GM12878 (cell line): Measurements from ENCODE around the gene SCNN1A. TPM values are rescaled to one million over a fixed set of nuclear protein-coding genes. Genes with fewer than 3 reads are reported as not detected.

Experiments
- ATAC-seq: fragments of 200-7000 bp; cut with Tn5 transposase; 3 replicates; pipeline ENCODE4 v1.9.1; 2020; ENCODE audit warnings: mild to moderate bottlenecking, moderate library complexity
- BruUV-seq: library from RNA; stranded (reverse); fragments of 400-500 nt; replicated peaks from 2 replicates; lab custom pipeline; 2021; lab: Mats Ljungman, UMichigan
- CTCF ChIA-PET: fragments of 300-600 bp; sonication (Branson Sonifier 250); formaldehyde crosslinking; extraction: SDS; loops from one replicate; lab custom pipeline; 2021; ENCODE audit warnings: inconsistent platforms; lab: Yijun Ruan, JAX
- POLR2A ChIA-PET: fragments of 350-600 bp; formaldehyde crosslinking; extraction: SDS; loops from one replicate; lab custom pipeline; 2021; ENCODE audit warnings: inconsistent platforms; lab: Charles Lee
- RAD21 ChIA-PET: fragments of 300-600 bp; sonication (Branson Sonifier 250); formaldehyde crosslinking; loops from one replicate; lab custom pipeline; 2023; ENCODE audit warnings: antibody characterized with exemption; ENCODE audit not compliant: unreplicated experiment; lab: Charles Lee
- SMC1A ChIA-PET: fragments of 300-600 bp; sonication (Branson Sonifier 250); formaldehyde crosslinking; loops from one replicate; lab custom pipeline; 2023; ENCODE audit not compliant: unreplicated experiment, uncharacterized antibody; lab: Charles Lee
- DNase-seq: peaks from one replicate; pipeline ENCODE4 v3.0.0-alpha.2; 2011; ENCODE audit warnings: low read depth, low spot score
- FAIRE-seq: peaks from 3 replicates; lab custom pipeline; 2011; peaks lifted over from hg19 to GRCh38; lab: Jason Lieb, UNC
- H2AFZ ChIP-seq: 2 replicates; pipeline ENCODE4 v1.6.0; 2011; ENCODE audit warnings: low read depth, low read length, control low read depth; ENCODE audit not compliant: control insufficient read depth
- H3K27ac ChIP-seq: 2 replicates; pipeline ENCODE4 v1.5.1; 2011; ENCODE audit warnings: control low read depth; ENCODE audit not compliant: control insufficient read depth, insufficient read depth
- H3K27me3 ChIP-seq, 2 experiments: replicated peaks in 1 of 2; 2 replicates each; pipeline versions ENCODE4 v1.6.0 to v1.6.1; 2011; ENCODE audit warnings: low read length in 1 of 2; ENCODE audit not compliant: control insufficient read depth in 2 of 2, insufficient read depth in 2 of 2
- H3K36me3 ChIP-seq, 2 experiments: 2 replicates each; pipeline ENCODE4 v1.5.1; 2011; ENCODE audit warnings: low read length in 1 of 2; ENCODE audit not compliant: control insufficient read depth in 2 of 2, insufficient read depth in 2 of 2
- H3K4me1 ChIP-seq: 2 replicates; pipeline ENCODE4 v1.6.1; 2011; ENCODE audit warnings: mild to moderate bottlenecking, low read length, moderate library complexity, mixed read lengths; ENCODE audit not compliant: control insufficient read depth, insufficient read depth
- H3K4me2 ChIP-seq: 2 replicates; pipeline ENCODE4 v1.6.0; 2011; ENCODE audit warnings: control low read depth; ENCODE audit not compliant: control insufficient read depth, insufficient read depth
- H3K4me3 ChIP-seq: fragments of 200-600 bp; sonication (generic); 2 replicates; pipeline ENCODE4 v1.5.1; 2016
- H3K79me2 ChIP-seq: 2 replicates; pipeline ENCODE4 v1.6.0; 2011; ENCODE audit warnings: low read length; ENCODE audit not compliant: control insufficient read depth, insufficient read depth
- H3K9ac ChIP-seq: 2 replicates; pipeline ENCODE4 v1.8.0; 2011; ENCODE audit warnings: low read length, control low read depth, mixed read lengths; ENCODE audit not compliant: control insufficient read depth, insufficient read depth
- H3K9me3 ChIP-seq: replicated peaks from 3 replicates; pipeline ENCODE4 v1.5.1; 2011; ENCODE audit warnings: mild to moderate bottlenecking, low read length; ENCODE audit not compliant: control insufficient read depth, insufficient read depth
- H4K20me1 ChIP-seq: 2 replicates; pipeline ENCODE4 v1.6.0; 2011; ENCODE audit not compliant: control insufficient read depth, insufficient read depth
- KLF5 ChIP-seq: fragments of 450-650 bp; IDR thresholded peaks from 2 replicates; pipeline ENCODE4 v1.6.1; 2014; ENCODE audit warnings: mild to moderate bottlenecking; ENCODE audit not compliant: partially characterized antibody
- NBN ChIP-seq: fragments of 450-650 bp; IDR thresholded peaks from 2 replicates; pipeline ENCODE4 v1.6.1; 2016
- PKNOX1 ChIP-seq: fragments of 450-650 bp; IDR thresholded peaks from 2 replicates; pipeline ENCODE4 v1.6.1; 2016; ENCODE audit warnings: mild to moderate bottlenecking
- POU2F2 ChIP-seq: IDR thresholded peaks from 3 replicates; pipeline ENCODE4 v1.6.1; 2011; ENCODE audit warnings: low read depth, mild to moderate bottlenecking, low read length, borderline replicate concordance
- RBBP5 ChIP-seq: fragments of 200-600 bp; sonication (generic); conservative IDR thresholded peaks from 2 replicates; pipeline ENCODE4 v1.6.1; 2016
- SIN3A ChIP-seq: IDR thresholded peaks from 2 replicates; pipeline ENCODE4 v1.6.1; 2012; ENCODE audit warnings: low read depth, low read length, improper control_type of control experiment
- SKIL ChIP-seq: fragments of 450-650 bp; IDR thresholded peaks from 2 replicates; pipeline ENCODE4 v1.6.1; 2017; ENCODE audit warnings: mild to moderate bottlenecking, low read depth, inconsistent platforms; ENCODE audit not compliant: poor library complexity, severe bottlenecking
- SMAD1 ChIP-seq: fragments of 450-650 bp; IDR thresholded peaks from 2 replicates; pipeline ENCODE4 v1.6.1; 2018; ENCODE audit warnings: mild to moderate bottlenecking, low read depth; ENCODE audit not compliant: partially characterized antibody
- SMC3 ChIP-seq: IDR thresholded peaks from 2 replicates; pipeline ENCODE4 v1.6.1; 2011; ENCODE audit warnings: low read length, improper control_type of control experiment, borderline replicate concordance
- STAT3 ChIP-seq: IDR thresholded peaks from 2 replicates; pipeline ENCODE4 v1.6.1; 2011; ENCODE audit warnings: low read depth, low read length, improper control_type of control experiment
- USF2 ChIP-seq: IDR thresholded peaks from 2 replicates; pipeline ENCODE4 v1.6.1; 2011; ENCODE audit warnings: low read depth, low read length, improper control_type of control experiment, borderline replicate concordance
- ZNF687 ChIP-seq: fragments of 450-650 bp; IDR thresholded peaks from 2 replicates; pipeline ENCODE4 v1.6.1; 2017; ENCODE audit warnings: mild to moderate bottlenecking, moderate library complexity
- WGBS: methylation state at CpG from one replicate; pipeline ENCODE4 v1.1.6; 2016; ENCODE audit warnings: low lambda C conversion rate; ENCODE audit not compliant: insufficient replicate concordance, insufficient coverage; ENCODE audit errors: missing lambda C conversion rate; 5-methylcytosine and 5-hydroxymethylcytosine counted together
- in situ Hi-C: fragments of 300-500 bp; cut with MboI; formaldehyde crosslinking; loops from 9 replicates; pipeline ENCODE4 v1.14.3; 2018; ENCODE audit warnings: mixed read lengths
- intact Hi-C: fragments of 100-400 bp; cut with micrococcal nuclease; formaldehyde crosslinking; loops from one replicate; pipeline ENCODE4 v1.14.2; 2022; ENCODE audit not compliant: unreplicated experiment
- polyA plus RNA-seq, 11 experiments: library from polyadenylated mRNA; depleted of rRNA in 4 of 11; unstranded in 6 of 11; stranded (reverse) in 5 of 11; fragments of >200 nt; fragmentation: Nextera tagmentation in 4 of 11; fragmentation: Illumina TruSeq in 1 of 11; extraction: Ambion mirVana in 4 of 11; extraction: Trizol in 1 of 11; gene quantifications; 1 replicate in 1 of 11; 2 replicates in 10 of 11; pipeline versions ENCODE4 v1.2.1 to v1.2.3, GENCODE V29; 2011 to 2016; ENCODE audit warnings: inconsistent platforms in 2 of 11, missing spikeins in 2 of 11, low read depth in 1 of 11
- total RNA-seq, 4 experiments: library from RNA; depleted of rRNA in 3 of 4; stranded (reverse); fragments of >200 nt in 3 of 4; fragmentation: Illumina TruSeq in 1 of 4; extraction: Trizol in 1 of 4; gene quantifications; 2 replicates each; pipeline versions ENCODE4 v1.2.1 to v1.2.3, GENCODE V29; 2013 to 2021

The SCNN1A gene
- total and polyA plus RNA-seq, 10 of the 15 experiments (the other 5 are each of a cell fraction or from before 2014, with no cell fraction given): 0.14 to 0.69 TPM; not detected in 8

GRCh38 chr12:6335451-6336078 lies 39.8 kb downstream of the SCNN1A start (continued):
- peak; percentile 83; the same call in 1 of the 2 replicates for TF ChIP-seq ZNF687
- no peak for TF ChIP-seq STAT3
- TF ChIP-seq NBN: peak; percentile 68; the same call in 1 of the 2 replicates

GRCh38 chr12:6334940-6335450 lies 40.4 kb downstream of the SCNN1A start:
- BruUV-seq: no TSS peak
- peaks cover 6 to 11% of the 10 kb centered on the region in 2 experiments; a peak in 3 of 4 replicates for H3K36me3 ChIP-seq
- ChIA-PET RAD21 (interaction anchor here (0.6 to 3.8 kb wide), 25 partner anchors 9 to 425 kb away, joined by 3 to 44 read pairs (median 4); partner anchors contain the start of genes LPAR5 and VAMP1), CTCF (interaction anchor here (0.6 to 7.9 kb wide), 31 partner anchors 9 to 203 kb away, joined by 3 to 53 read pairs (median 4); partner anchors contain the start of genes CD27, GAPDH and TAPBPL), SMC1A (interaction anchor here (0.5 to 4.6 kb wide), 18 partner anchors 9 to 155 kb away, joined by 3 to 39 read pairs (median 6); partner anchors contain the start of gene CD27), POLR2A (interaction anchor here (0.5 to 3.4 kb wide), 15 partner anchors 8 to 223 kb away, joined by 3 to 22 read pairs (median 6); partner anchors contain the start of genes CD27 and VAMP1)
- H3K27ac ChIP-seq: peak overlapping the region; percentile 93
- peak overlapping the region; percentile 99 for H3K4me2 ChIP-seq
- no peaks in the 10 kb centered on the region for H3K27me3 ChIP-seq
- DNase-seq: no peak
- peaks cover 40% of the 10 kb centered on the region for H3K79me2 ChIP-seq
- intact Hi-C loops: loop anchor here (5.0 kb wide), 2 partner anchors 87 to 197 kb away; partner anchors contain the start of gene GAPDH
- no peak overlapping the region for H2AFZ ChIP-seq
- WGBS: 75% methylated on average over 13 of the region's 13 CpGs
- peak overlapping the region; percentile 68 for H3K9ac ChIP-seq
- FAIRE-seq: no peak
- H3K4me1 ChIP-seq: peaks cover 51% of the 10 kb centered on the region
- H3K9me3 ChIP-seq: no peaks in the 10 kb centered on the region
- no peak for ATAC-seq
- peak overlapping the region; percentile 53; the same call in 1 of the 2 replicates for H3K4me3 ChIP-seq
- no peaks in the 10 kb centered on the region for H4K20me1 ChIP-seq
- in situ Hi-C loops: loop anchor here (5.0 kb wide), 1 partner anchor 132 kb away; no protein-coding TSS in a partner anchor
- TF ChIP-seq SKIL (no peak), USF2 (no peak), POU2F2 (no peak), SMAD1 (no peak), KLF5 (no peak), SMC3 (no peak), PKNOX1 (no peak), RBBP5 (no peak), SIN3A (no peak)
